H9 (cell line): ENCODE measurements around the gene RASA3. TPM values are rescaled to one million over a fixed set of nuclear protein-coding genes. Genes with fewer than 3 reads are reported as not detected.

Experiments
- DNase-seq: peaks from one replicate; pipeline ENCODE4 v3.0.0-alpha.2; 2017
- H2AFZ ChIP-seq: one replicate; pipeline ENCODE4 v1.6.1; 2013; ENCODE audit warnings: mild to moderate bottlenecking, low read length, control low read depth, moderate library complexity
- H2AK5ac ChIP-seq: 2 replicates; pipeline ENCODE4 v1.6.1; 2013; ENCODE audit warnings: low read length, control low read depth, mixed read lengths; ENCODE audit not compliant: insufficient read length
- H2BK120ac ChIP-seq: one replicate; pipeline ENCODE4 v1.6.1; 2013; ENCODE audit warnings: low read depth, mild to moderate bottlenecking, low read length, control low read depth, inconsistent platforms; ENCODE audit not compliant: poor library complexity, severe bottlenecking
- H2BK12ac ChIP-seq: 2 replicates; pipeline ENCODE4 v1.6.1; 2013; ENCODE audit warnings: low read length, control low read depth, mixed read lengths, low read depth; ENCODE audit not compliant: insufficient read length
- H2BK15ac ChIP-seq: 2 replicates; pipeline ENCODE4 v1.6.1; 2013; ENCODE audit warnings: low read depth, low read length, control low read depth
- H2BK20ac ChIP-seq: one replicate; pipeline ENCODE4 v1.6.1; 2013; ENCODE audit warnings: low read depth, mild to moderate bottlenecking, low read length, control low read depth, inconsistent platforms; ENCODE audit not compliant: poor library complexity, severe bottlenecking
- H2BK5ac ChIP-seq: 2 replicates; pipeline ENCODE4 v1.6.1; 2013; ENCODE audit warnings: low read length, control low read depth, mixed read lengths; ENCODE audit not compliant: insufficient read length
- H3K14ac ChIP-seq: 2 replicates; pipeline ENCODE4 v1.6.1; 2013; ENCODE audit warnings: low read length, control low read depth; ENCODE audit not compliant: insufficient read depth
- H3K18ac ChIP-seq: 2 replicates; pipeline ENCODE4 v1.6.1; 2013; ENCODE audit warnings: low read depth, mild to moderate bottlenecking, mixed read lengths, low read length, control low read depth; ENCODE audit not compliant: insufficient read length
- H3K23ac ChIP-seq: 2 replicates; pipeline ENCODE4 v1.6.1; 2013; ENCODE audit warnings: low read length, control low read depth, mixed read lengths, low read depth; ENCODE audit not compliant: insufficient read length
- H3K23me2 ChIP-seq: 2 replicates; pipeline ENCODE4 v1.6.1; 2013; ENCODE audit warnings: low read depth, mild to moderate bottlenecking, mixed read lengths, low read length, control low read depth; ENCODE audit not compliant: insufficient read length, poor library complexity, severe bottlenecking
- H3K27ac ChIP-seq: 2 replicates; pipeline ENCODE4 v1.5.1; 2013; ENCODE audit warnings: low read length, control low read depth, mixed read lengths, low read depth; ENCODE audit not compliant: insufficient read length
- H3K27me3 ChIP-seq: 2 replicates; pipeline ENCODE4 v1.6.1; 2013; ENCODE audit warnings: low read length, control low read depth, inconsistent platforms; ENCODE audit not compliant: insufficient read depth
- H3K4ac ChIP-seq: 2 replicates; pipeline ENCODE4 v1.6.1; 2013; ENCODE audit warnings: low read depth, mild to moderate bottlenecking, control low read depth, inconsistent platforms, low read length, moderate library complexity
- H3K4me1 ChIP-seq: 2 replicates; pipeline ENCODE4 v1.6.1; 2013; ENCODE audit warnings: low read length, control low read depth, inconsistent platforms; ENCODE audit not compliant: insufficient read depth
- H3K4me2 ChIP-seq: 2 replicates; pipeline ENCODE4 v1.6.1; 2013; ENCODE audit warnings: low read length, control low read depth, mixed read lengths; ENCODE audit not compliant: insufficient read length, insufficient read depth
- H3K56ac ChIP-seq: 2 replicates; pipeline ENCODE4 v1.6.1; 2013; ENCODE audit warnings: low read depth, mild to moderate bottlenecking, mixed read lengths, low read length, control low read depth; ENCODE audit not compliant: insufficient read length
- H3K79me1 ChIP-seq: 2 replicates; pipeline ENCODE4 v1.6.1; 2013; ENCODE audit warnings: low read depth, mild to moderate bottlenecking, moderate library complexity, low read length, control low read depth, inconsistent platforms; ENCODE audit not compliant: insufficient read depth, poor library complexity, severe bottlenecking
- H3K79me2 ChIP-seq: 2 replicates; pipeline ENCODE4 v1.6.1; 2013; ENCODE audit warnings: low read length, control low read depth, inconsistent platforms; ENCODE audit not compliant: insufficient read depth
- H3K9ac ChIP-seq: 2 replicates; pipeline ENCODE4 v1.6.1; 2013; ENCODE audit warnings: low read length, control low read depth, mixed read lengths; ENCODE audit not compliant: insufficient read length; ENCODE audit errors: extremely low read depth
- H3K9me3 ChIP-seq: one replicate; pipeline ENCODE4 v1.6.1; 2013; ENCODE audit warnings: low read depth, low read length, inconsistent platforms; ENCODE audit not compliant: control insufficient read depth
- H3T11ph ChIP-seq: one replicate; pipeline ENCODE4 v1.6.1; 2013; ENCODE audit warnings: mild to moderate bottlenecking, low read length, control low read depth, inconsistent platforms
- H4K20me1 ChIP-seq: one replicate; pipeline ENCODE4 v1.6.1; 2013; ENCODE audit not compliant: control insufficient read depth, insufficient read length, insufficient read depth
- H4K5ac ChIP-seq: 2 replicates; pipeline ENCODE4 v1.6.1; 2013; ENCODE audit warnings: low read depth, mild to moderate bottlenecking, mixed read lengths, low read length, control low read depth; ENCODE audit not compliant: insufficient read length
- H4K8ac ChIP-seq: replicated peaks from 2 replicates; pipeline ENCODE4 v1.6.1; 2013; ENCODE audit warnings: low read length, control low read depth, mixed read lengths, low read depth; ENCODE audit not compliant: insufficient read length
- H4K91ac ChIP-seq: 2 replicates; pipeline ENCODE4 v1.6.1; 2013; ENCODE audit warnings: low read depth, mild to moderate bottlenecking, moderate library complexity, mixed read lengths, low read length, control low read depth; ENCODE audit not compliant: insufficient read length
- H3K27ac Mint-ChIP-seq, 3 experiments: 2 replicates in 2 of 3; 3 replicates in 1 of 3; pipeline ENCODE4 v1.8.0; 2020 to 2021; ENCODE audit warnings: mixed read lengths in 3 of 3, mild to moderate bottlenecking in 1 of 3, moderate library complexity in 1 of 3
- H3K27me3 Mint-ChIP-seq: 2 replicates; pipeline ENCODE4 v1.8.0; 2021; ENCODE audit warnings: low read depth, mild to moderate bottlenecking, moderate library complexity, mixed read lengths
- H3K36me3 Mint-ChIP-seq, 3 experiments: 2 replicates in 2 of 3; 3 replicates in 1 of 3; pipeline ENCODE4 v1.8.0; 2020 to 2021; ENCODE audit warnings: low read depth in 3 of 3, mixed read lengths in 3 of 3; ENCODE audit not compliant: insufficient read depth in 1 of 3
- H3K4me1 Mint-ChIP-seq, 2 experiments: 2 replicates each; pipeline ENCODE4 v1.8.0; 2020; ENCODE audit warnings: mixed read lengths in 2 of 2
- H3K4me3 Mint-ChIP-seq, 2 experiments: 2 replicates in 1 of 2; 3 replicates in 1 of 2; pipeline ENCODE4 v1.8.0; 2020 to 2021; ENCODE audit warnings: mild to moderate bottlenecking in 2 of 2, mixed read lengths in 2 of 2, moderate library complexity in 1 of 2
- H3K9me3 Mint-ChIP-seq, 2 experiments: 2 replicates in 1 of 2; 3 replicates in 1 of 2; pipeline ENCODE4 v1.8.0; 2020; ENCODE audit warnings: mild to moderate bottlenecking in 2 of 2, mixed read lengths in 2 of 2, moderate library complexity in 1 of 2
- CTCF ChIP-seq: fragments of 200-600 bp; sonication (generic); conservative IDR thresholded peaks from 3 replicates; pipeline ENCODE4 v1.8.0; 2021; ENCODE audit warnings: antibody characterized with exemption, mild to moderate bottlenecking
- WGBS: extraction: QIAGEN DNeasy Blood & Tissue Kit; methylation state at CpG from one replicate; pipeline ENCODE4 v1.1.7; 2013; ENCODE audit warnings: missing lambda C conversion rate, low lambda C conversion rate, mixed read lengths; ENCODE audit not compliant: insufficient read length; ENCODE audit errors: extremely low coverage; 5-methylcytosine and 5-hydroxymethylcytosine counted together
- total RNA-seq: library from RNA; stranded (reverse); gene quantifications from 2 replicates; pipeline ENCODE4 v1.2.1, GENCODE V29; 2021

The RASA3 gene
- total RNA-seq, 1 experiment from 2014 or later = 12.3 TPM

- Histone ChIP-seq H2BK12ac (no peak overlapping the region), H2BK20ac (no peak overlapping the region), H2AK5ac (no peak overlapping the region), H3K27ac (no peak overlapping the region), H3T11ph (no peak overlapping the region), H2BK15ac (no peak overlapping the region), H3K56ac (no peak overlapping the region), H3K27me3 (no peaks in the 10 kb centered on the region), H3K4me1 (no peaks in the 10 kb centered on the region), H3K4ac (no peak overlapping the region), H3K79me2 (no peaks in the 10 kb centered on the region; the same call in 1 of the 2 replicates), H3K18ac (no peak overlapping the region), H3K23ac (no peak overlapping the region), H3K4me2 (no peak overlapping the region), H3K14ac (peak overlapping the region; percentile 66; the same call in 1 of the 2 replicates), H2AFZ (no peak overlapping the region), H4K91ac (no peak overlapping the region), H4K8ac (no peak overlapping the region), H3K9me3 (no peaks in the 10 kb centered on the region), H4K5ac (no peak overlapping the region), H3K79me1 (peaks cover 3% of the 10 kb centered on the region), H3K23me2 (no peaks in the 10 kb centered on the region), H2BK5ac (no peak overlapping the region), H4K20me1 (no peaks in the 10 kb centered on the region), H3K9ac (no peak overlapping the region), H2BK120ac (no peak overlapping the region)
- H3K27me3 Mint-ChIP-seq = no peaks in the 10 kb centered on the region; the same call in 1 of the 2 replicates
- no peak for TF ChIP-seq CTCF
- H3K27ac Mint-ChIP-seq = peak overlapping the region; percentile 89 to 94 (median 92)
- H3K4me1 Mint-ChIP-seq = peaks cover 9 to 18% of the 10 kb centered on the region in 2 experiments
- H3K36me3 Mint-ChIP-seq = peaks cover 5 to 9% (median 7%) of the 10 kb centered on the region in 3 experiments; a peak in 5 of 7 replicates
- H3K4me3 Mint-ChIP-seq = no peak overlapping the region
- no CpG with 5 or more reads among the region's 27 CpGs for WGBS
- DNase-seq = no peak
- H3K9me3 Mint-ChIP-seq = peaks cover 6 to 7% of the 10 kb centered on the region in 2 experiments
Observed at GRCh38 chr13:114097893-114098688, 34.3 kb downstream of the RASA3 start.
